ENCODE measurements around the gene ZWILCH. TPM values are rescaled to one million over a fixed set of nuclear protein-coding genes. Genes with fewer than 3 reads are reported as not detected.

Gene ZWILCH
- polyA plus RNA-seq, 1 of the 3 experiments (the other 2 are of a cell fraction), result 8.2 TPM

DNA sequence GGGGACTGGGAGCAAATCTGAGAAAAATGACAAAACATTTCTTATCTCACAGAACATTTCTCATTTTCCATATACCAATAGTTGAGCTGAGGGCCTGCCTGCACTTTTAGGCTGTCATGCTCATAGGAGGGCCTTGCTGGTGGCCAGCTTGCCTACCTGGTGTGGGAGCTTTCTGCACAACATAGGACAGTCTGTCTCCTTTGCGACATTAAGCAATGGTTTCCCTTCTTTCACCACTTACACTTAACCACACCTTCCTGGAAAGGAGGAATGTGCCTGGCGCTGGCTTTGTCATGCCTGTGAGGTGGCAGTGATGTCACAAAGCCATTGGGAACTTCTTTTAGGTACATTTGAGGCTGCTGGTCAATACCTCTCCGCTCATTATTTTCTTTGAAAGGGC lies 13.3 kb upstream of the ZWILCH start:
- Histone ChIP-seq H2AFZ (ENCODE audit: low read depth) (no peak overlapping the region), H3K9me2 (no peaks in the 10 kb centered on the region), H3K4me2 (no peak overlapping the region), H3K9me3 (no peaks in the 10 kb centered on the region), H3K4me1 (ENCODE audit: control insufficient read depth in 1 of 2, insufficient read depth in 2 of 2, low read depth in 1 of 2, low read length in 1 of 2) (peaks cover 0 to 2% of the 10 kb centered on the region in 2 experiments; a peak in 1 of 4 replicates), H3K36me3 (replicated peaks in 1 of 2; ENCODE audit: control insufficient read depth in 1 of 2, insufficient read depth in 2 of 2, low read length in 1 of 2) (peaks cover 61 to 71% of the 10 kb centered on the region in 2 experiments), H3K27ac (ENCODE audit: low read depth in 2 of 2, low read length in 1 of 2) (no peak overlapping the region), H3K79me2 (ENCODE audit: insufficient read depth) (peaks cover 21% of the 10 kb centered on the region), H3K4me3 (ENCODE audit: low read depth in 2 of 2, low read length in 1 of 2) (no peak overlapping the region), H3F3A (replicated peaks; ENCODE audit: insufficient read depth) (peaks cover 16% of the 10 kb centered on the region), H3K9ac (no peak overlapping the region), H3K27me3 (ENCODE audit: insufficient read depth) (no peaks in the 10 kb centered on the region), H4K20me1 (ENCODE audit: insufficient read depth) (no peaks in the 10 kb centered on the region)
- TF ChIP-seq, protein P1, sequence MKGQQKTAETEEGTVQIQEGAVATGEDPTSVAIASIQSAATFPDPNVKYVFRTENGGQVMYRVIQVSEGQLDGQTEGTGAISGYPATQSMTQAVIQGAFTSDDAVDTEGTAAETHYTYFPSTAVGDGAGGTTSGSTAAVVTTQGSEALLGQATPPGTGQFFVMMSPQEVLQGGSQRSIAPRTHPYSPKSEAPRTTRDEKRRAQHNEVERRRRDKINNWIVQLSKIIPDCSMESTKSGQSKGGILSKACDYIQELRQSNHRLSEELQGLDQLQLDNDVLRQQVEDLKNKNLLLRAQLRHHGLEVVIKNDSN (IDR thresholded peaks at IDR 0.05; ENCODE audit: borderline replicate concordance, low read depth), result no peak
- TF ChIP-seq, protein P2, sequence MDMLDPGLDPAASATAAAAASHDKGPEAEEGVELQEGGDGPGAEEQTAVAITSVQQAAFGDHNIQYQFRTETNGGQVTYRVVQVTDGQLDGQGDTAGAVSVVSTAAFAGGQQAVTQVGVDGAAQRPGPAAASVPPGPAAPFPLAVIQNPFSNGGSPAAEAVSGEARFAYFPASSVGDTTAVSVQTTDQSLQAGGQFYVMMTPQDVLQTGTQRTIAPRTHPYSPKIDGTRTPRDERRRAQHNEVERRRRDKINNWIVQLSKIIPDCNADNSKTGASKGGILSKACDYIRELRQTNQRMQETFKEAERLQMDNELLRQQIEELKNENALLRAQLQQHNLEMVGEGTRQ (IDR thresholded peaks at IDR 0.05; ENCODE audit: borderline replicate concordance, low read depth, low read length), result no peak
- TF ChIP-seq RAD21 (IDR thresholded peaks at IDR 0.05; ENCODE audit: low read length) (no peak), GATA2 (CRISPR knock-in tag; IDR thresholded peaks at IDR 0.05) (no peak), SMC3 (IDR thresholded peaks at IDR 0.05; ENCODE audit: low read depth, low read length) (no peak)
- TF ChIP-seq, protein P3, sequence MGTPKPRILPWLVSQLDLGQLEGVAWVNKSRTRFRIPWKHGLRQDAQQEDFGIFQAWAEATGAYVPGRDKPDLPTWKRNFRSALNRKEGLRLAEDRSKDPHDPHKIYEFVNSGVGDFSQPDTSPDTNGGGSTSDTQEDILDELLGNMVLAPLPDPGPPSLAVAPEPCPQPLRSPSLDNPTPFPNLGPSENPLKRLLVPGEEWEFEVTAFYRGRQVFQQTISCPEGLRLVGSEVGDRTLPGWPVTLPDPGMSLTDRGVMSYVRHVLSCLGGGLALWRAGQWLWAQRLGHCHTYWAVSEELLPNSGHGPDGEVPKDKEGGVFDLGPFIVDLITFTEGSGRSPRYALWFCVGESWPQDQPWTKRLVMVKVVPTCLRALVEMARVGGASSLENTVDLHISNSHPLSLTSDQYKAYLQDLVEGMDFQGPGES (IDR thresholded peaks at IDR 0.05; ENCODE audit: low read depth, low read length), result no peak
- WGBS (ENCODE audit: low lambda C conversion rate), result 95% methylated on average over 3 of the region's 3 CpGs
- DNase-seq, result no peak
- POLR2A ChIA-PET, result no interaction called here
- CTCF ChIA-PET, result interaction anchor here (0.6 to 1.6 kb wide), 3 partner anchors 17 to 420 kb away, joined by 3 to 4 read pairs (median 3); no protein-coding TSS in a partner anchor

DNA sequence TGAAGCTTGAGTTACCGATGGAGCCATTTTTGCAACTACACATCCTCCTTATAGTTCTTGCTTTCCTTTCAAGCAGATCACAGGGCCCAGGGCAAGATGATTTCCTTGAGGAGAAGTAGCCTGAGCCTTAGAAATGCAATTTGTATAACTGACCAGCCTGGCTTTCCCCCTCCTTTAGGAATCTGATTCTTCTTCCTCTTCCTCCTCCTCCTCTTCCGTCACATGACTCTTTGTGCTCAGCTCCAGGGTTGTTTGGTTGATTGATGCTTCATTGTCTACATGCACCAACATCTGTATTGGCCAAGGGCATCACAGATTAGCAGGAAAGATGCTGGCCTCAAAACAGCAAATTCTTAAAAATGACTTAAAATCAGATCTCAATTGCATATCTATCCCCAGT lies 10.9 kb upstream of the ZWILCH start:
- H4K20me1 ChIP-seq (ENCODE audit: insufficient read depth), result peaks cover 15% of the 10 kb centered on the region
- no peaks in the 10 kb centered on the region for H3K27me3 ChIP-seq (ENCODE audit: insufficient read depth)
- H3K36me3 ChIP-seq (replicated peaks in 1 of 2; ENCODE audit: control insufficient read depth in 1 of 2, insufficient read depth in 2 of 2, low read length in 1 of 2), result peaks cover 62 to 76% of the 10 kb centered on the region in 2 experiments
- TF ChIP-seq RCOR1 (IDR thresholded peaks at IDR 0.05; ENCODE audit: low read length), result no peak
- no peak for TF ChIP-seq FOXJ3 (CRISPR knock-in tag; IDR thresholded peaks at IDR 0.05)
- TF ChIP-seq, protein P4, sequence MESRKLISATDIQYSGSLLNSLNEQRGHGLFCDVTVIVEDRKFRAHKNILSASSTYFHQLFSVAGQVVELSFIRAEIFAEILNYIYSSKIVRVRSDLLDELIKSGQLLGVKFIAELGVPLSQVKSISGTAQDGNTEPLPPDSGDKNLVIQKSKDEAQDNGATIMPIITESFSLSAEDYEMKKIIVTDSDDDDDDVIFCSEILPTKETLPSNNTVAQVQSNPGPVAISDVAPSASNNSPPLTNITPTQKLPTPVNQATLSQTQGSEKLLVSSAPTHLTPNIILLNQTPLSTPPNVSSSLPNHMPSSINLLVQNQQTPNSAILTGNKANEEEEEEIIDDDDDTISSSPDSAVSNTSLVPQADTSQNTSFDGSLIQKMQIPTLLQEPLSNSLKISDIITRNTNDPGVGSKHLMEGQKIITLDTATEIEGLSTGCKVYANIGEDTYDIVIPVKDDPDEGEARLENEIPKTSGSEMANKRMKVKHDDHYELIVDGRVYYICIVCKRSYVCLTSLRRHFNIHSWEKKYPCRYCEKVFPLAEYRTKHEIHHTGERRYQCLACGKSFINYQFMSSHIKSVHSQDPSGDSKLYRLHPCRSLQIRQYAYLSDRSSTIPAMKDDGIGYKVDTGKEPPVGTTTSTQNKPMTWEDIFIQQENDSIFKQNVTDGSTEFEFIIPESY (IDR thresholded peaks at IDR 0.05; ENCODE audit: borderline replicate concordance, low read depth), result no peak
- no peak for TF ChIP-seq MXI1 (IDR thresholded peaks at IDR 0.05; ENCODE audit: low read depth, low read length)
- TF ChIP-seq FOSL2 (IDR thresholded peaks at IDR 0.05; ENCODE audit: borderline replicate concordance, low read depth), result no peak
- TF ChIP-seq, protein P5, sequence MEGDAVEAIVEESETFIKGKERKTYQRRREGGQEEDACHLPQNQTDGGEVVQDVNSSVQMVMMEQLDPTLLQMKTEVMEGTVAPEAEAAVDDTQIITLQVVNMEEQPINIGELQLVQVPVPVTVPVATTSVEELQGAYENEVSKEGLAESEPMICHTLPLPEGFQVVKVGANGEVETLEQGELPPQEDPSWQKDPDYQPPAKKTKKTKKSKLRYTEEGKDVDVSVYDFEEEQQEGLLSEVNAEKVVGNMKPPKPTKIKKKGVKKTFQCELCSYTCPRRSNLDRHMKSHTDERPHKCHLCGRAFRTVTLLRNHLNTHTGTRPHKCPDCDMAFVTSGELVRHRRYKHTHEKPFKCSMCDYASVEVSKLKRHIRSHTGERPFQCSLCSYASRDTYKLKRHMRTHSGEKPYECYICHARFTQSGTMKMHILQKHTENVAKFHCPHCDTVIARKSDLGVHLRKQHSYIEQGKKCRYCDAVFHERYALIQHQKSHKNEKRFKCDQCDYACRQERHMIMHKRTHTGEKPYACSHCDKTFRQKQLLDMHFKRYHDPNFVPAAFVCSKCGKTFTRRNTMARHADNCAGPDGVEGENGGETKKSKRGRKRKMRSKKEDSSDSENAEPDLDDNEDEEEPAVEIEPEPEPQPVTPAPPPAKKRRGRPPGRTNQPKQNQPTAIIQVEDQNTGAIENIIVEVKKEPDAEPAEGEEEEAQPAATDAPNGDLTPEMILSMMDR (IDR thresholded peaks at IDR 0.05), result no peak
- no peaks in the 10 kb centered on the region for H3K9me3 ChIP-seq
- POLR2A ChIA-PET, result no interaction called here
- no peak overlapping the region for H2AFZ ChIP-seq (ENCODE audit: low read depth)
- WGBS (ENCODE audit: low lambda C conversion rate), result 91% methylated on average over 2 of the region's 2 CpGs
- CTCF ChIA-PET, result interaction anchor here (1.2 kb wide), 1 partner anchor 107 kb away, joined by 3 read pairs; the partner anchor contains the start of gene MAP2K1
- no peaks in the 10 kb centered on the region for H3K9me2 ChIP-seq
- peaks cover 31% of the 10 kb centered on the region for H3F3A ChIP-seq (replicated peaks; ENCODE audit: insufficient read depth)
- peaks cover 27% of the 10 kb centered on the region for H3K79me2 ChIP-seq (ENCODE audit: insufficient read depth)
- DNase-seq, result no peak
- peaks cover 0 to 10% of the 10 kb centered on the region in 2 experiments; a peak in 1 of 4 replicates for H3K4me1 ChIP-seq (ENCODE audit: control insufficient read depth in 1 of 2, insufficient read depth in 2 of 2, low read depth in 1 of 2, low read length in 1 of 2)
- H3K4me3 ChIP-seq (ENCODE audit: low read depth in 2 of 2, low read length in 1 of 2), result no peak overlapping the region
- no peak overlapping the region for H3K9ac ChIP-seq
- H3K4me2 ChIP-seq, result no peak overlapping the region
- H3K27ac ChIP-seq (ENCODE audit: low read depth in 2 of 2, low read length in 1 of 2), result no peak overlapping the region
